Left renal cortex interstitium (tissue), 4 donors: ENCODE results near the gene CDK12. TPM values are rescaled to one million over a fixed set of nuclear protein-coding genes. Genes with fewer than 3 reads are reported as not detected.

ENCODE experiments used
- DNase-seq, 4 donors: peaks; one replicate each; pipeline ENCODE4 v3.0.0-alpha.2; 2013; ENCODE audit warnings: low read depth in 4 of 4, low spot score in 2 of 4, missing footprints in 1 of 4
- polyA plus RNA-seq, 4 donors: library from polyadenylated mRNA; unstranded; fragments of 120-200 nt; gene quantifications; one replicate each; pipeline ENCODE4 v1.2.1, GENCODE V29; 2013; ENCODE audit not compliant: insufficient read length in 4 of 4

CDK12 gene
- polyA plus RNA-seq, 4 donors: 40.6 to 70.5 (median 56.3) TPM

DNA sequence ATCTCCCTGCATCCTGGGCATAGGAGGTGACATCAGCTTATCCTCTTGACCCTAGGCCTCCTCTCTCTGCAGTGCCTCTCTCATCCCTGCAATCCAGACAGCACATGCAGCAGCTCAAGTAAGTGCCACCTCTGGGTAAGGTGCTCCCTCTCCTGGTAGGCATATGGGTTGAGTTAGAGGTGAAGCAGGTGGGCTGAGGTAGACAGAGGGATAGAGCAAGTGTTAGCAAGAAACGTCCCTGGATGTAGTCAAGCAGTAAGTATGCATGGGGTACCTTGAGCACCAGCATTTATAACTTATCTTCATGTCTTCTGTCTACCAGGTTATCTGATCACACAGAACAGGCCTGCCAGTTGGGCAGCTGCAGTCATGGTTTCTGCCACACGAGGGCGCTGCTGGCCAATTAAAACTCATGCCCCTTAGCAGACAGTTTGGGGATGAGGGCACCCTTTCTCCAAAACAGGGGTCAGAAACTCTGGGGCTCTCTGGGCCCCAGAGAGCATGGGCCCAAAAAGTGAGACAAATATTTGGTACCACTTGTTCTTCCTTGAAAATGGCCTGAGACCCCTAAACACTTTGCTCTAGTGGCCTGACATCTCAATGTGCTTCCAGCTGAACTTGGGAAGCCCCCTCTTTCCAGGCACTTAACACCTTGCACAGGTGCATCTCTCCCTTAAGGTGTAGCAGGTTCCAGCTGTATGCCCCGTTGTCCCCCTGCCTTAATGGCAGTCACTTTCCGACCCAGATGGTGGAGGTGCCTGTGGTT lies 86.6 kb downstream of the CDK12 start:
- peak in 2 of 4 donors; percentile 16 to 28 for DNase-seq

GRCh38 chr17:39548494-39549225 lies 87.4 kb downstream of the CDK12 start:
- DNase-seq: no peak

GRCh38 chr17:39549747-39550573 lies 88.7 kb downstream of the CDK12 start:
- no peak for DNase-seq

DNA sequence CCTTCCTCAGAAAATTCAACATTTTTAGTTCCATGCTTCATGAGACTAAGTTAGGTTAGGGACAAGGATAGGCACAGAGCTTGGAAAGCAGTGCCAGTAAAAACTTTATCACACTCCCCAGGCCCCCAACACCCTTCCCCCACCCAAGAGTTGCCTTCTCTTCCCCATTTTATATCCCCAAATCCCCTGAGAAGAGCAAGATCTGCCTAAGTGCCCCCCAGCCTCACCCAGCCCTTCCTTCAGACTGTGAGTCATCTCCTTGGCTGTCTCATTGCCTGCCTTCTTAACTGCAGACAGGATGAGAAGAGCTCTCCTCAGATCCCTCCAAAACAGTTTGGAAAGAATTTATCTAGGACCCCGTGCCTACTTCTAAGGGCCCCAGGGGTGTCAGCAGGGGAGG lies 90.6 kb downstream of the CDK12 start:
- DNase-seq: no peak

GRCh38 chr17:39553341-39553945 lies 92.2 kb downstream of the CDK12 start:
- no peak for DNase-seq

DNA sequence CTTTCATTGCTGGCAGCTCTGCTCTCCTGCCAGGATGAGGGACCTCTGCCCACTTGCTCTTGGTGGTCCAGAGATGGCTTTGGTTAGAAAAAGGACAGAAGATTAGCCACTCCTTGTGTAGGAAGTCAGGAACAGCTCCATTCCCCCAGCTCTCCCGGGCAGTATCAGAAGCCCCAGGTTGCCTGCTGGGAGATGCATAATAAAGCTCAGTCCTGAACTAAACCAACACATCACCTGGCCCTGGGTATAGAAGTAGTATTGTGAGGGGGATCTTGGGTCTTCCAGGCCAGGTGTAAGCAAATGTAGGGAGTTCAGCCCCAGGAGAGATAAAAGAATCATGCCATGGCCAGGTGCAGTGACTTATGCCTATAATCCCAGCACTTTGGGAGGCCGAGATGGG lies 94.1 kb downstream of the CDK12 start:
- DNase-seq: no peak

- no peak for DNase-seq
These were observed 95.1 kb downstream of the CDK12 start for GRCh38 chr17:39556423-39556822.

DNA sequence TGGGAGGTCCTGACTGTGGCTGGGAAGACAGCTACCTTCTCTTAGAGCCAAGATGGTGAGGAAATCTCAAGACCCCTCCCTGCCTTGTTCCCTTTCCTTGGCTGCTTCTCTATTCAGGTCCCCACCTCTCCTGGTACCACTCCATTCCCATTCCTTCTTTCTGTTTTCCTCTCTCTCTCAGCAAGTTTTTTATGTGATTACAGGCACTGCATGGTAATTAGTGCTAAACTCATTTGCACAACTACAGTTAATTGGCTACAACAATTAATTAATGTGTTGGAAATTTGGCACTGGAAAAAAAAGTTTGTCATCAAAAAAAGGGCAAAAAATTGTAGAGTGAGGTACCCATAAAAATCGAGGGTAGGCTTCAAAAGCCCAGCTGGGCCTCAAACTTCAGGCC lies 101.1 kb downstream of the CDK12 start:
- no peak for DNase-seq

DNA sequence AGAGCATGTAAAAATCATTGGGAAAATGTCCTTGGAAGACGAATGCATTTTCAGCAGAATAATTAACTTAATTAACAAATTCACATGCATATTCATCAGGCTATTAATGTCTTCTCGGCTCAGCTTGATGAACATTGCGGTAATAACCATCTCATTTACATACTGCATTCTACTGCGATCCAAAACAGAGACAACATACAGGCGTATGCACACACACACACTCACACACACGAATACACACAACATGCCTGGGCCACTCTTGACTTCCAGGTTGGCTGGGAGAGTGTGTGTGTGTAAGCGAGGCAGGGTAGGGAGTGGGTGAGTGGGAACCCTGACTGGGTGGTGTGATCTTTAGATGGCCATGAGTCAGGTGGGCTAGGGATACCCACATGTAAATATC lies 101.7 kb downstream of the CDK12 start:
- no peak for DNase-seq

GRCh38 chr17:39563476-39563875 lies 102.2 kb downstream of the CDK12 start:
- no peak for DNase-seq

GRCh38 chr17:39564211-39564848 lies 103.0 kb downstream of the CDK12 start:
- DNase-seq: no peak

GRCh38 chr17:39566094-39566850 lies 105.0 kb downstream of the CDK12 start:
- no peak for DNase-seq

DNA sequence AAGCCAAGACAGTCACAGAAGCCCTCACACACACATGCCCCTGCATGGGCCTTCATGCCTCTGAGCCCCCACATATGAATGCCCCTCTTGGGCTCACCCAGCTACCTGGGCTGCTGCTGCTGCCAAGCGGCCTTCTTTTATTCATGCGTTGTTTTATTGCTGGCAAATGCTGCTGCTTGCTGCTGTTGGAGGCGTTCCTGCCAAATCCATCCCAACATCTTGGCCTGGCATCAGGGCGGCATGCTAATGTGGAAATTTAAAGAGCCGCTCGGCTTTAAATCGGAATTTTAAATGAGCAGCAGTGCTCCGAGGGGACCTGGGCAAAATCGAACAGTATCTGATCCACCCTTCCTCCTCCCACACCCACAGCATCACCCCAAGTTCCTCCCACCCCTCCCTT lies 107.4 kb downstream of the CDK12 start:
- no peak for DNase-seq

GRCh38 chr17:39569126-39569525 lies 107.8 kb downstream of the CDK12 start:
- no peak for DNase-seq

DNA sequence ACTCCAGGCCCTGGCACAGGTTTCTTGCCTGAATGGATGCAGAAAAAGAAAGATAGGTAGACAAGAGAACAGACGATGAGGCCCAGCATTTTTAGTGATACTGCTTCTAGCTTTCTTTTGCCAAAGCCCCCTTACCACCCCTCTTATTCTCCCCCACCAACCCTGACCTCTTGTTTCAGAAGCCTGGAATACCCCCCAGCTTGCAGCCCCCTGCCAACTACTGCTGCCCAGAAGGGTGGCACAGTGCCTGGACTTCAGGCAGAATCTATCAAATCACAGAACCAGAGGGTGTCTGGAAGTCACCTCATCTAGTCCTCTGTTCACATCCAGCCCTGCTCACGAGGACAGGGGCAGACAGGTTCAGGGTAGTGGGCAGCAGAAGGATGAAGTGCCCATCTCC lies 110.8 kb downstream of the CDK12 start:
- no peak for DNase-seq

DNA sequence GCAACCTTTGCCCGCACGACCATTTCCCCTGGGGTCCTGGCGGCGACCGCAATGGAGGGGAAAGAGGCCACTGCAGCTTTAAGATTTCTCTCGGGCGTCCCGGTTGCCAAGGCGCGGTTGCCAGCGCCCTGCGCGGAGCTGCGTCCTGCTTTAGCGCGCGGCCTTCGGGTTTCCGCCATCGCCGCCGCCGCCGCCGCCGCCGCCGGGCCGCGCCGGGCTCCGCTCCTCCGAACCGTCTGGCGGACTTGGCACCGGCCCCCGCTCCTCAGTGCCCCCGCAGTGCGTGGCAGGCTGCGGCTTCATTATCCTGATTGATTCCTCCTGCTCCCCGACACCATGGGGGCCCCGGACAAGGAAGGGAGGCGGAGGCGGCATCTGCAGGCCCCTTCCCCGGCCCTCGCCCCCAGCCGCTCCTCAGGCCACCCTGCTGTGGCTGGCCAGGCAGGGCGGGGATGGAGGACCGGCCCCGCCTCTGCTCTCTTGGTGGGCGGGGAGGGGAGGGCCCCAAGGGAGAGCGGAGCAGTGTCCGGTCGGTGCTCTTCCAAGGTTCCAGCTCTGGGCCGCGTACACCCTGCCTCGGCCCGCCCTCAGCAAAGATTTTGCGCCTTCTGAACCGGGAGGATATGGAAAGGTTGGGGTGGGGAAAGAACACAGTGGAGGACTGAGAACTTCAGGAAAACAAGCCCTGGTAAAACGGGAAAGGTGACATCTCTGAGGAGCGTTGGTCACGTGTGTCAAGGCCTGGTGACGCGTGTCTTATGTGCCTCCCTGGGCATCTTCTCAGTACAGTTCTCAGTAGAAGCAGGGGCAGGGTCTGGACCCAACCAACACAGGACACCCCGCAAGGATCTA lies 112.4 kb downstream of the CDK12 start:
- DNase-seq: peak in 2 of 4 donors; percentile 38 to 51

DNA sequence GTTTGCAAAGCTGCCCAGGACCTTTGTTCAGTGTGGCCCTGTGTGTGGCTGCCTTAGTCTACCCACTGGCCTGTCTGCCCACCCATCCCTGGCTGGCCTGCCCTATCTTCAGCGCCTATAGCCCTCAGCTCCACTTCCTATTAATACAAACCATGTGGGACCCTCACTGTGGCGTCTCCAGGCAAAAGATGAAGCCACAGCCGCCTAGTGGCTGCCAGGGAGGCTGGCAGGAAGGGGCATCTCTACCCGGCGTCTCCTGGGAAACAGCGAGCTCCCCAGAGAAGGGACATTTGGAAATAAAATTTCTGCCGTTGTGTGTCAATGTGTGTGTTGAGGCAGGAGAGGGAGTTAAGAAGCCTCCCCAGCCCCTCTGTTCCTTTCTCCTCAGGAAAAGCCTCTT lies 114.9 kb downstream of the CDK12 start:
- no peak for DNase-seq

DNA sequence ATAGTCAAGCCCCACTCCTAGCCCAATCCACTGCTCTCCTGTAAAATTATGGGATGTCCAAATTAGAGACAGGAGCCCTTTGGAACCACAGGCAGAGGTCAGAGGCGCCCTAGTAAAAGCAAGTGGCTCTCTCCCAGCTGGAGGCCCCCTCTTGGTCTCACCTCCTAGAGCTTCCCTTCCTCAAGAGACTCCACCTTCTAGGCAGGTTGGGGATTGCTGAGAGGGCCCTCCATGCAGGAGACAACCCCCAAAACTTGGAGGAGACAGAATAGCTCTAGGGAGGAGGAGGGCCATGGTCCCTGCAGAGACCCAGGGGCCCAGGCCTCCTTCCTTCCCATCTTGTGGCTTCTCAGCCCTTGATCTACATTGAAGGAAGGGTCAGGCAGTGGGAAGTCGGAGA lies 117.0 kb downstream of the CDK12 start:
- DNase-seq: no peak
